Stomach smooth muscle (tissue), 2 donors: ENCODE measurements around the gene ENDOG.
"Not testable (repeated sequence)": the region's sequence is repeated elsewhere in the genome, so short reads cannot be mapped to it uniquely, and the experiment has no call there.

ENCODE experiments used
- H3K27ac ChIP-seq: one replicate; pipeline ENCODE4 v1.7.0; 2013; ENCODE audit warnings: mild to moderate bottlenecking, low read length, inconsistent platforms
- H3K27me3 ChIP-seq, 2 donors: one replicate each; pipeline ENCODE4 v1.7.0; 2013; ENCODE audit warnings: low read length in 2 of 2; ENCODE audit not compliant: insufficient read depth in 2 of 2, control insufficient read depth in 1 of 2
- H3K36me3 ChIP-seq, 2 donors: one replicate each; pipeline ENCODE4 v1.7.0; 2013; ENCODE audit warnings: low read length in 2 of 2; ENCODE audit not compliant: control insufficient read depth in 2 of 2, insufficient read depth in 2 of 2
- H3K4me1 ChIP-seq: one replicate; pipeline ENCODE4 v1.7.0; 2013; ENCODE audit warnings: low read length; ENCODE audit not compliant: control insufficient read depth, insufficient read depth
- H3K4me3 ChIP-seq, 2 donors: one replicate each; pipeline ENCODE4 v1.7.0; 2013; ENCODE audit warnings: low read length in 2 of 2
- H3K9ac ChIP-seq, 2 donors: one replicate each; pipeline ENCODE4 v1.7.0; 2013; ENCODE audit warnings: low read length in 2 of 2, mild to moderate bottlenecking in 1 of 2
- H3K9me3 ChIP-seq, 2 donors: one replicate each; pipeline ENCODE4 v1.7.0; 2013; ENCODE audit warnings: low read length in 2 of 2; ENCODE audit not compliant: control insufficient read depth in 2 of 2
- donor health status: healthy.
- donor health status: Pancreatic carcinoma.

ENDOG gene

GRCh38 chr9:128818099-128818838, at the start of gene ENDOG:
Gene ENDOG (plus strand): TSS chr9:128818500. CDS start chr9:128818685, 185 bp downstream.
- H3K27me3 ChIP-seq: no peaks in the 10 kb centered on the region
- peaks cover 17% of the 10 kb centered on the region for H3K4me1 ChIP-seq
- no peaks in the 10 kb centered on the region for H3K9me3 ChIP-seq
- peak within 1 kb of the TSS; percentile 46 to 66 for H3K9ac ChIP-seq
- peaks cover 12% of the 10 kb centered on the region in 2 donors for H3K36me3 ChIP-seq
- H3K4me3 ChIP-seq: peak within 1 kb of the TSS; percentile 62 to 78
- peak within 1 kb of the TSS; percentile 60 for H3K27ac ChIP-seq

GRCh38 chr9:128768606-128769005, 49.7 kb upstream of the ENDOG start:
- H3K27ac ChIP-seq: no peak overlapping the region
- no peaks in the 10 kb centered on the region for H3K9me3 ChIP-seq
- H3K4me3 ChIP-seq: no peak overlapping the region
- H3K36me3 ChIP-seq: peaks cover 6 to 10% of the 10 kb centered on the region in 2 donors
- H3K27me3 ChIP-seq: no peaks in the 10 kb centered on the region
- H3K4me1 ChIP-seq: peaks cover 23% of the 10 kb centered on the region
- peak overlapping the region in 1 of 2 donors; percentile 9 for H3K9ac ChIP-seq

GRCh38 chr9:128770286-128771030, 47.8 kb upstream of the ENDOG start:
- peak overlapping the region; percentile 88 for H3K27ac ChIP-seq
- H3K27me3 ChIP-seq: no peaks in the 10 kb centered on the region
- H3K4me1 ChIP-seq: peaks cover 21% of the 10 kb centered on the region
- peaks cover 0 to 7% of the 10 kb centered on the region in 2 donors for H3K36me3 ChIP-seq
- no peaks in the 10 kb centered on the region for H3K9me3 ChIP-seq
- H3K4me3 ChIP-seq: peak overlapping the region; percentile 98 to 99
- H3K9ac ChIP-seq: peak overlapping the region; percentile 96

GRCh38 chr9:128771094-128771721, 47.1 kb upstream of the ENDOG start:
- peak overlapping the region; percentile 96 for H3K9ac ChIP-seq
- H3K4me1 ChIP-seq: peaks cover 21% of the 10 kb centered on the region
- peak overlapping the region; percentile 88 for H3K27ac ChIP-seq
- H3K27me3 ChIP-seq: no peaks in the 10 kb centered on the region
- H3K36me3 ChIP-seq: peaks cover 0 to 7% of the 10 kb centered on the region in 2 donors
- H3K9me3 ChIP-seq: no peaks in the 10 kb centered on the region
- H3K4me3 ChIP-seq: peak overlapping the region; percentile 98 to 99

- no peaks in the 10 kb centered on the region for H3K9me3 ChIP-seq
- peaks cover 0 to 7% of the 10 kb centered on the region in 2 donors for H3K36me3 ChIP-seq
- H3K4me3 ChIP-seq: peak within 1 kb of the TSS; percentile 98 to 99
- no peaks in the 10 kb centered on the region for H3K27me3 ChIP-seq
- peaks cover 21% of the 10 kb centered on the region for H3K4me1 ChIP-seq
- H3K9ac ChIP-seq: peak within 1 kb of the TSS; percentile 96
- peak within 1 kb of the TSS; percentile 88 for H3K27ac ChIP-seq
Observed at GRCh38 chr9:128771745-128772519, 46.4 kb upstream of the ENDOG start, which contains the start of gene ZER1. Gene ZER1 (minus strand): TSS chr9:128771927. CDS start chr9:128755565, 16,362 bp downstream.

- no peaks in the 10 kb centered on the region for H3K9me3 ChIP-seq
Observed at GRCh38 chr9:128773049-128773448, 45.3 kb upstream of the ENDOG start.

GRCh38 chr9:128774804-128775203, 43.5 kb upstream of the ENDOG start:
- Histone ChIP-seq H3K27ac (no peak overlapping the region), H3K4me3 (no peak overlapping the region), H3K4me1 (peaks cover 15% of the 10 kb centered on the region), H3K27me3 (no peaks in the 10 kb centered on the region), H3K36me3 (no peaks in the 10 kb centered on the region), H3K9me3 (no peaks in the 10 kb centered on the region), H3K9ac (no peak overlapping the region)

More at GRCh38 chr9:128773049-128773448, 45.3 kb upstream of the ENDOG start:
- no peaks in the 10 kb centered on the region for H3K27me3 ChIP-seq
- H3K9ac ChIP-seq: no peak overlapping the region
- H3K4me3 ChIP-seq: no peak overlapping the region
- peaks cover 0 to 2% of the 10 kb centered on the region in 2 donors for H3K36me3 ChIP-seq
- H3K4me1 ChIP-seq: peaks cover 21% of the 10 kb centered on the region
- H3K27ac ChIP-seq: no peak overlapping the region

GRCh38 chr9:128780093-128780492, 38.2 kb upstream of the ENDOG start:
- H3K9me3 ChIP-seq, H3K36me3 ChIP-seq, H3K27ac ChIP-seq, H3K9ac ChIP-seq, H3K4me3 ChIP-seq, H3K27me3 ChIP-seq, H3K4me1 ChIP-seq: not testable (repeated sequence)

GRCh38 chr9:128781187-128782070, 36.9 kb upstream of the ENDOG start:
- H3K9ac ChIP-seq: no peak overlapping the region
- H3K36me3 ChIP-seq: no peaks in the 10 kb centered on the region
- H3K9me3 ChIP-seq: no peaks in the 10 kb centered on the region
- H3K4me3 ChIP-seq: no peak overlapping the region
- peaks cover 3% of the 10 kb centered on the region for H3K4me1 ChIP-seq
- no peaks in the 10 kb centered on the region for H3K27me3 ChIP-seq
- H3K27ac ChIP-seq: no peak overlapping the region
